HCT116 (cell line): ENCODE results near the gene ECEL1.

ENCODE experiments used
- CTCF ChIP-seq, 3 experiments: fragments of 200-600 bp in 1 of 3; sonication (generic) in 1 of 3; IDR thresholded peaks in 2 of 3; conservative IDR thresholded peaks in 1 of 3; 2 replicates each; pipeline ENCODE4 v1.5.1; 2012 to 2017; ENCODE audit warnings: low read depth in 2 of 3, low read length in 2 of 3, antibody characterized with exemption in 1 of 3, borderline replicate concordance in 1 of 3, control low read depth in 1 of 3, mild to moderate bottlenecking in 1 of 3, mixed read lengths in 1 of 3, mixed run types in 1 of 3, moderate library complexity in 1 of 3; ENCODE audit not compliant: insufficient read depth in 1 of 3
- ELF1 ChIP-seq: IDR thresholded peaks from 2 replicates; pipeline ENCODE4 v1.6.1; 2012; ENCODE audit warnings: low read depth, borderline replicate concordance
- EZH2 ChIP-seq: fragments of 200-600 bp; sonication (generic); IDR thresholded peaks from 2 replicates; pipeline ENCODE4 v1.6.1; 2017; ENCODE audit warnings: antibody characterized with exemption, mixed run types
- EZH2phosphoT487 ChIP-seq: fragments of 200-600 bp; IDR thresholded peaks from 2 replicates; pipeline ENCODE4 v1.6.1; 2018; ENCODE audit warnings: antibody characterized with exemption, borderline replicate concordance
- FOSL1 ChIP-seq: IDR thresholded peaks from 2 replicates; pipeline ENCODE4 v1.6.1; 2012; ENCODE audit warnings: low read depth
- POLR2A ChIP-seq: IDR thresholded peaks from 2 replicates; pipeline ENCODE4 v1.7.0; 2011; ENCODE audit warnings: borderline replicate concordance; ENCODE audit not compliant: insufficient read depth, insufficient read length; ENCODE audit errors: extremely low read depth
- POLR2AphosphoS5 ChIP-seq: IDR thresholded peaks from 2 replicates; pipeline ENCODE4 v1.6.1; 2011; ENCODE audit warnings: mild to moderate bottlenecking, low read depth, low read length, moderate library complexity
- RAD21 ChIP-seq: IDR thresholded peaks from 2 replicates; pipeline ENCODE4 v1.6.1; 2012; ENCODE audit warnings: low read depth, mild to moderate bottlenecking
- REST ChIP-seq: IDR thresholded peaks from 2 replicates; pipeline ENCODE4 v1.6.1; 2012; ENCODE audit warnings: low read depth
- SIN3A ChIP-seq: IDR thresholded peaks from 2 replicates; pipeline ENCODE4 v1.6.1; 2012; ENCODE audit warnings: low read depth
- SRF ChIP-seq: IDR thresholded peaks from 2 replicates; pipeline ENCODE4 v1.6.1; 2012; ENCODE audit warnings: low read depth
- TCF7L2 ChIP-seq: IDR thresholded peaks from 2 replicates; pipeline ENCODE4 v1.7.0; 2011; ENCODE audit warnings: borderline replicate concordance, inconsistent platforms; ENCODE audit not compliant: insufficient read depth, insufficient read length; ENCODE audit errors: extremely low read depth

GRCh38 chr2:232449964-232450363, 37.7 kb downstream of the ECEL1 start:
- no peak for TF ChIP-seq SRF
- no peak for TF ChIP-seq SIN3A
- no peak for TF ChIP-seq REST
- TF ChIP-seq CTCF (IDR thresholded peaks at IDR 0.05 in 2 of 3, conservative IDR thresholded peaks at IDR 0.05 in 1 of 3; ENCODE audit: borderline replicate concordance in 1 of 3, insufficient read depth in 1 of 3, low read depth in 2 of 3, low read length in 2 of 3), result no peak
- TF ChIP-seq POLR2A, result no peak
- no peak for TF ChIP-seq EZH2phosphoT487
- TF ChIP-seq EZH2, result no peak
- no peak for TF ChIP-seq TCF7L2
- TF ChIP-seq ELF1, result no peak
- TF ChIP-seq RAD21, result no peak
- TF ChIP-seq POLR2AphosphoS5, result no peak
- TF ChIP-seq FOSL1, result no peak
